ENCODE measurements around the gene CAMTA1. TPM values are rescaled to one million over a fixed set of nuclear protein-coding genes. Genes with fewer than 3 reads are reported as not detected.

The CAMTA1 gene
- total RNA-seq, 4 donors from 2014 or later: 86.3 to 170 (median 132) TPM

- Histone ChIP-seq H3K4me1 (peaks cover 0 to 9% (median 0%) of the 10 kb centered on the region in 3 donors), H3K27me3 (no peaks in the 10 kb centered on the region), H3K27ac (no peak overlapping the region), H3K4me3 (no peak overlapping the region), H3K36me3 (no peaks in the 10 kb centered on the region), H3K9me3 (no peaks in the 10 kb centered on the region)
- TF ChIP-seq POLR2AphosphoS5 (IDR thresholded peaks at IDR 0.05) (no peak), EP300 (IDR thresholded peaks at IDR 0.05) (no peak), POLR2A (IDR thresholded peaks at IDR 0.05) (no peak), CTCF (IDR thresholded peaks at IDR 0.05) (no peak)
- WGBS, 2 donors (ENCODE audit: low coverage in 1 of 2): no CpG with 5 or more reads among the region's 18 CpGs
- ATAC-seq: no peak
Measured at GRCh38 chr1:7008975-7009740, 223.9 kb downstream of the CAMTA1 start.

GRCh38 chr1:7009741-7010525 is 224.7 kb downstream of the CAMTA1 start:
- H3K36me3 ChIP-seq: no peaks in the 10 kb centered on the region
- peaks cover 0 to 15% (median 0%) of the 10 kb centered on the region in 3 donors for H3K4me1 ChIP-seq
- H3K9me3 ChIP-seq: no peaks in the 10 kb centered on the region
- 92% methylated on average over 4 of the region's 16 CpGs; no CpG with 5 or more reads in 1 of the 2 donors for WGBS, 2 donors (ENCODE audit: low coverage in 1 of 2)
- no peak overlapping the region for H3K27ac ChIP-seq
- no peaks in the 10 kb centered on the region for H3K27me3 ChIP-seq
- no peak for TF ChIP-seq CTCF (IDR thresholded peaks at IDR 0.05)
- no peak for TF ChIP-seq EP300 (IDR thresholded peaks at IDR 0.05)
- no peak for TF ChIP-seq POLR2A (IDR thresholded peaks at IDR 0.05)
- TF ChIP-seq POLR2AphosphoS5 (IDR thresholded peaks at IDR 0.05): no peak
- no peak for ATAC-seq
- H3K4me3 ChIP-seq: no peak overlapping the region

GRCh38 chr1:7010534-7011200 is 225.4 kb downstream of the CAMTA1 start:
- Histone ChIP-seq H3K9me3 (no peaks in the 10 kb centered on the region), H3K27me3 (no peaks in the 10 kb centered on the region), H3K36me3 (no peaks in the 10 kb centered on the region), H3K4me3 (no peak overlapping the region), H3K4me1 (peaks cover 0 to 15% (median 0%) of the 10 kb centered on the region in 3 donors), H3K27ac (no peak overlapping the region)
- ATAC-seq: no peak
- WGBS, 2 donors (ENCODE audit: low coverage in 1 of 2): 72 to 91% methylated on average over 4 to 8 of the region's 13 CpGs
- TF ChIP-seq CTCF (IDR thresholded peaks at IDR 0.05): no peak
- no peak for TF ChIP-seq POLR2AphosphoS5 (IDR thresholded peaks at IDR 0.05)
- no peak for TF ChIP-seq EP300 (IDR thresholded peaks at IDR 0.05)
- no peak for TF ChIP-seq POLR2A (IDR thresholded peaks at IDR 0.05)

- 89 to 100% methylated on average over 1 to 4 of the region's 9 CpGs for WGBS, 2 donors (ENCODE audit: low coverage in 1 of 2)
- H3K4me1 ChIP-seq: peaks cover 0 to 15% (median 0%) of the 10 kb centered on the region in 3 donors
- TF ChIP-seq CTCF (IDR thresholded peaks at IDR 0.05) (no peak), EP300 (IDR thresholded peaks at IDR 0.05) (no peak)
- H3K9me3 ChIP-seq: no peaks in the 10 kb centered on the region
- H3K27ac ChIP-seq: no peak overlapping the region
- no peaks in the 10 kb centered on the region for H3K36me3 ChIP-seq
- no peak for ATAC-seq
- no peaks in the 10 kb centered on the region for H3K27me3 ChIP-seq
- no peak overlapping the region for H3K4me3 ChIP-seq
Measured at GRCh38 chr1:7011826-7012225, 226.6 kb downstream of the CAMTA1 start.
